SH-SY5Y (cell line): Measurements from ENCODE around the gene LRRC73.

Experiments
- GATA2 ChIP-seq: IDR thresholded peaks from 2 replicates; pipeline ENCODE4 v1.6.1; 2011; ENCODE audit warnings: mild to moderate bottlenecking, low read depth, low read length
- GATA3 ChIP-seq: IDR thresholded peaks from 2 replicates; pipeline ENCODE4 v1.6.1; 2011; ENCODE audit warnings: low read depth, mild to moderate bottlenecking, low read length, moderate library complexity

- no peak for TF ChIP-seq GATA2
- TF ChIP-seq GATA3: no peak
These were observed 38.7 kb downstream of the LRRC73 start for GRCh38 chr6:43471399-43471798.
